Measurements from ENCODE around the gene RFTN2.

The RFTN2 gene

DNA sequence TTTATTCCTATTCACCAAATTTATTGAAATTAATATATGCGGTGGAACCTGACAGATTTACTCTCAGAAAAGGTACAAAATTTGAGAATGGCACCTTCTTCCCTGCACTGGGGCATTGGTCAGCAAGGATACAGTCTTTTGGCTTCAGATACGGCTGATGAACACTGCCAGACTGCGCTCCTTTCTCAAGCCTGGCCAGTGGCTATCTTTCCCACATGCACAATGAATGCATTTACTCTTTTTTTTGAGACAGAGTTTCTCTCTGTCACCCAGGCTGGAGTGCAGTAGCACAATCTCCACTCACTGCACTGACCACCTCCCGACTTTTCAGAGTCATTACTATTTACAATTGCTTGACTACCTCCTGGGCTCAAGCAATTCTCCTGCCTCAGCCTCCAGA, 97.9 kb downstream of the RFTN2 start:
- no peak overlapping the region for H3K4me3 ChIP-seq (ENCODE audit: low read depth, low read length)
- TF ChIP-seq, protein P1, sequence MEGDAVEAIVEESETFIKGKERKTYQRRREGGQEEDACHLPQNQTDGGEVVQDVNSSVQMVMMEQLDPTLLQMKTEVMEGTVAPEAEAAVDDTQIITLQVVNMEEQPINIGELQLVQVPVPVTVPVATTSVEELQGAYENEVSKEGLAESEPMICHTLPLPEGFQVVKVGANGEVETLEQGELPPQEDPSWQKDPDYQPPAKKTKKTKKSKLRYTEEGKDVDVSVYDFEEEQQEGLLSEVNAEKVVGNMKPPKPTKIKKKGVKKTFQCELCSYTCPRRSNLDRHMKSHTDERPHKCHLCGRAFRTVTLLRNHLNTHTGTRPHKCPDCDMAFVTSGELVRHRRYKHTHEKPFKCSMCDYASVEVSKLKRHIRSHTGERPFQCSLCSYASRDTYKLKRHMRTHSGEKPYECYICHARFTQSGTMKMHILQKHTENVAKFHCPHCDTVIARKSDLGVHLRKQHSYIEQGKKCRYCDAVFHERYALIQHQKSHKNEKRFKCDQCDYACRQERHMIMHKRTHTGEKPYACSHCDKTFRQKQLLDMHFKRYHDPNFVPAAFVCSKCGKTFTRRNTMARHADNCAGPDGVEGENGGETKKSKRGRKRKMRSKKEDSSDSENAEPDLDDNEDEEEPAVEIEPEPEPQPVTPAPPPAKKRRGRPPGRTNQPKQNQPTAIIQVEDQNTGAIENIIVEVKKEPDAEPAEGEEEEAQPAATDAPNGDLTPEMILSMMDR (IDR thresholded peaks at IDR 0.05; ENCODE audit: borderline replicate concordance, insufficient read depth, low read depth, low read length), result no peak

DNA sequence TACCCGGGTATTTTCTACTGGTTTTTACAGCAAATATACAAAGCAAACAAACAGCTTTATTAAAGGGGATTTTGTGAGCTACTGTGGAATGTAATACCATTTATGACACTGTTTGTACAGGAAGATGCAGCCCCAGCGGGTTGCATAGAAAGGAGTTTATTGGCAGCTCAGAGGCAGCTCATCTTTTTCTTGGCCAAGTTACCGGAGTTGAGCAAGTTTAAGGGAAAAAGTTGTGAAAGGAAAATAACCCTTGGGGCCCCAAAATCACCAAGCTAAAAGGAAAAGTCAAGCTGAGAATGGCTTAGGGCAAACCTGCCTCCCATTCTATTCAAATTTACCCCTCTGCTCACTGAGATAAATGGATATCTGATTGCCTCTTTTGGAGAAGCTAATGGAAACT, 98.8 kb downstream of the RFTN2 start:
- TF ChIP-seq, protein P1 (IDR thresholded peaks at IDR 0.05; ENCODE audit: borderline replicate concordance, insufficient read depth, low read depth, low read length), result no peak
- H3K4me3 ChIP-seq (ENCODE audit: low read depth, low read length), result no peak overlapping the region

DNA sequence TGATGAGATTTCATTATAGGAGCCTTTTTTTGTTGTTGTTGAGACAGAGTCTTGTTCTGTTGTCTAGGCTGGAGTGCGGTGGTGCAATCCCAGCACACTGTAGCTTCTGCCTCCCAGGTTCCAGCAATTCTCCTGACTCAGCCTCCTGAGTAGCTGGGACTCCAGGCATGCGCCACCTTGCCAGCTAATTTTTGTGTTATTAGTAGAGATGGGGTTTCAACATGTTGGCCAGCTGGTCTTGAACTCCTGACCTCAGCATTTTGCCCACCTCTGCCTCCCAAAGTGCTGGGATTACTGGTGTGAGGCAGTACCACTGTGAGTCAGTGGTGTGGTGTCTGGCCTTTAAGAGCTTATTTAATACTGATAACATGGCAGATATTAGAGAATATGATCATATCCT, 99.4 kb downstream of the RFTN2 start:
- H3K4me3 ChIP-seq (ENCODE audit: low read depth, low read length), result no peak overlapping the region
- TF ChIP-seq, protein P1 (IDR thresholded peaks at IDR 0.05; ENCODE audit: borderline replicate concordance, insufficient read depth, low read depth, low read length), result no peak

DNA sequence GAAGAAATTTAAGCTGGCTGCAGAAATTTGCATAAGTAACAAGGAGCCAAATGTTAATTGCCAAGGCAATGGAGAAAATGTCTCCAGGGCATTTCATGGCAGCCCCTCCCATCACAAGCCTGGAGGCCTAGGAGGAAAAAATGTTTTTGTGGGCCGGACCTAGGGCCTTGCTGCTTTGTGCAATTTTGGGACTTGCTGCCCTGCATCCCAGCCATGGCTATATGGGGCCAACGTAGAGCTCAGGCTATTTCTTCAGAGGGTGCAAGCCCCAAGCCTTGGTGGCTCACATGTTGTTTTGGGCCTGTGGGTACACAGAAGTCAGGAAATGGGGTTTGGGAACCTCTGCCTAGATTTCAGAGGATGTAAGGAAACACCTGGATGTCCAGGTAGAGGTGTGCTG, 101.8 kb downstream of the RFTN2 start:
- no peak overlapping the region for H3K4me3 ChIP-seq (ENCODE audit: low read depth, low read length)
- TF ChIP-seq, protein P1 (IDR thresholded peaks at IDR 0.05; ENCODE audit: borderline replicate concordance, insufficient read depth, low read depth, low read length), result no peak

DNA sequence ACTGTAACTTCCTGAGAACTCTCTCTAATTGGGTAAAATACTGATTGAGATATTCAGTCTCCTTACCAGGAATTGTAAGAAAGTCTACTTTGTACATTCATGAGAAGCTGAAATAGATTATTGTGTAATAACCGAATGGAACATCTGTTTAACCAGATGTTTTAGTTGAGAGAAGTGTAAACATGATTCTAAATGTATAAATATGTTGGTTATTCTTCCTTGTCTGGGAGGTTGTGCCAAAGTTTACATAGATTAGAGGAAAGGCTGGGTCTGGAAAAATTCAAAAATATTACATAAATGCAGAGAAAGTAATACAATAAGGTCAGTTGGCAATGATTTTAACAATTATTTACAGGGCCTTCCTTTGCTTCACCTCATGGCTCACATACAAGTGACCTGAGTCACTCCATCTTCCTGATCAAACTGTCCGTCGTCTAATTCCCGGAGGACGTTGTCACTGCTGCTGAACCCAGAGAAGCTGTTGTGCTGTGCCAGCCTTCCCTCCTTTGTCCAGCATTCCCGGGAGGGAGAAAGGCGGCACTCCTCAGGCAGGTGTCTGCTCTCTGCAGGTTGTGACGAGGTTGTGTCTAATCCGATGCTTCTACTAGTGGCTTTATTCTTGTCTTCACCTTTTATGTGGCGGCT, 103.6 kb downstream of the RFTN2 start:
- H3K4me3 ChIP-seq (ENCODE audit: low read depth, low read length), result no peak overlapping the region
- TF ChIP-seq, protein P1 (IDR thresholded peaks at IDR 0.05; ENCODE audit: borderline replicate concordance, insufficient read depth, low read depth, low read length), result no peak

DNA sequence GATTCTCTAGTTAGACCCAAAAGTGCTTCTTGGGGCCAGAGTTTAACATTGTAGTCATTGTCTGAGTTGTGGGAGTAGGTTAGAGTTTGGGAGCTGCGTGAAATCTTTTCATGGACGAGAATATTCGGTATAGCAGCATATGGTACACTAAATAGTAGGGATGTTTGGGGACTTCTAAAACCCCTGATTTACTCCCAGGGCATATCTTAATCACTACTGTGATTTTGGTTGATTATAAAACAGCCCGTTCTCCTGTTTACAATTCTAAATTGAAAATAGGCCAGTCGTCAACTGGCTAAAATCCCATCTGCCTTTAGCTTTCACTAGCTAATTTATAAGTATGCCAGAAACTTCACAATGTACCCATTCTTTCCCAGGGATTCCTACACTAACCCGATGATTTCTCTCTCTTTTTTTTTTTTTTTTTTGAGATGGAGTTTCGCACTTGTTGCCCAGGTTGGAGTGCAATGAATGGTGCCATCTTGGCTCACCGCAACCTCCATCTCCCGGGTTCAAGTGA, 115.2 kb downstream of the RFTN2 start:
- H3K4me3 ChIP-seq (ENCODE audit: low read depth, low read length), result no peak overlapping the region
- TF ChIP-seq, protein P1 (IDR thresholded peaks at IDR 0.05; ENCODE audit: borderline replicate concordance, insufficient read depth, low read depth, low read length), result no peak

DNA sequence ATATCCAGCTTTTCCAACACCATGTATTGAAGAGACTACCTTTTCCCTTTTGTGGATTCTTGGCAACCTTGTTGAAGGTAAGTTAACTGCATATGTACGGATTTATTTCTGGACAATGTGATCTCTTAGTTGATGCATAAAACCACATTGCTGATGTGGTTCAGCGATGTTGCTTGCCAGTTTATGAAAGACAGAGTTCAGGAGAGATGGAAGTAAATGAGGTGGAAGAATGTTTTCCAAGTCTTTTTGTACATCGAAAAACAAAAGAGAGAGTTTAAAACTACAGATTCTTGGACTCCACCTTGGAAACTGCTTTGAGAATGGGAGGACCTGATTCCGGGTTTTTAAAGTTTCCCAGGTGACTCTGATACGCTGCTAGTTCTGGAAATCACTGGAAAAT, 115.7 kb downstream of the RFTN2 start:
- no peak overlapping the region for H3K4me3 ChIP-seq (ENCODE audit: low read depth, low read length)
- TF ChIP-seq, protein P1 (IDR thresholded peaks at IDR 0.05; ENCODE audit: borderline replicate concordance, insufficient read depth, low read depth, low read length), result no peak

Data from GM12875 (cell line).